Measurements from ENCODE around the gene OR5K4. TPM values are rescaled to one million over a fixed set of nuclear protein-coding genes. Genes with fewer than 3 reads are reported as not detected.

The OR5K4 gene
- total and polyA plus RNA-seq, 10 of the 15 experiments (the other 5 are each of a cell fraction or from before 2014, with no cell fraction given), result 2.1 TPM; not detected in 9

- no peak for TF ChIP-seq USF2 (IDR thresholded peaks at IDR 0.05; ENCODE audit: borderline replicate concordance, low read depth, low read length)
Observed at GRCh38 chr3:98326945-98327344, 26.7 kb upstream of the OR5K4 start (continued).

GRCh38 chr3:98328933-98329332 is 24.7 kb upstream of the OR5K4 start:
- no TSS peak for BruUV-seq (replicated peaks)
- no peak for ATAC-seq
- Histone ChIP-seq H2AFZ (ENCODE audit: control insufficient read depth, low read depth, low read length) (no peak overlapping the region; the same call in 1 of the 2 replicates), H3K27ac (ENCODE audit: control insufficient read depth, insufficient read depth) (no peak overlapping the region), H3K4me1 (ENCODE audit: control insufficient read depth, insufficient read depth, low read length) (peaks cover 5% of the 10 kb centered on the region), H3K4me3 (no peak overlapping the region), H3K4me2 (ENCODE audit: control insufficient read depth, insufficient read depth) (no peak overlapping the region), H4K20me1 (ENCODE audit: control insufficient read depth, insufficient read depth) (no peaks in the 10 kb centered on the region), H3K79me2 (ENCODE audit: control insufficient read depth, insufficient read depth, low read length) (no peaks in the 10 kb centered on the region), H3K36me3 (ENCODE audit: control insufficient read depth in 2 of 2, insufficient read depth in 2 of 2, low read length in 1 of 2) (no peaks in the 10 kb centered on the region), H3K27me3 (replicated peaks in 1 of 2; ENCODE audit: control insufficient read depth in 2 of 2, insufficient read depth in 2 of 2, low read length in 1 of 2) (no peaks in the 10 kb centered on the region), H3K9me3 (replicated peaks; ENCODE audit: control insufficient read depth, insufficient read depth, low read length) (no peaks in the 10 kb centered on the region), H3K9ac (ENCODE audit: control insufficient read depth, insufficient read depth, low read length) (no peak overlapping the region)
- no peak for DNase-seq (ENCODE audit: low read depth, low spot score)
- ChIA-PET POLR2A (no interaction called here), SMC1A (ENCODE audit: uncharacterized antibody, unreplicated experiment) (interaction anchor here (0.8 to 5.7 kb wide), 28 partner anchors 14 to 291 kb away, joined by 3 to 41 read pairs (median 4); no protein-coding TSS in a partner anchor), RAD21 (ENCODE audit: unreplicated experiment) (interaction anchor here (1.1 to 3.8 kb wide), 6 partner anchors 14 to 296 kb away, joined by 3 to 28 read pairs (median 6); no protein-coding TSS in a partner anchor), CTCF (interaction anchor here (0.6 to 4.0 kb wide), 31 partner anchors 9 to 565 kb away, joined by 3 to 112 read pairs (median 4); partner anchors contain the start of genes ARL6 and CLDND1)
- no peak for FAIRE-seq
- 51% methylated on average over 5 of the region's 5 CpGs for WGBS (ENCODE audit: insufficient coverage, insufficient replicate concordance, low lambda C conversion rate, missing lambda C conversion rate)
- intact Hi-C loops (cut with micrococcal nuclease; ENCODE audit: unreplicated experiment), result loop anchor here (1.0 to 5.0 kb wide), 3 partner anchors 97 to 290 kb away; no protein-coding TSS in a partner anchor
- in situ Hi-C loops (cut with MboI), result loop anchor here (5.0 to 25.0 kb wide), 3 partner anchors 142 to 483 kb away; no protein-coding TSS in a partner anchor
- TF ChIP-seq SMAD5 (IDR thresholded peaks at IDR 0.05; ENCODE audit: low read depth) (no peak), RFX5 (IDR thresholded peaks at IDR 0.05; ENCODE audit: low read depth, low read length) (no peak), USF2 (IDR thresholded peaks at IDR 0.05; ENCODE audit: borderline replicate concordance, low read depth, low read length) (no peak), EGR1 (IDR thresholded peaks at IDR 0.05; ENCODE audit: borderline replicate concordance in 1 of 2, low read depth in 2 of 2, low read length in 2 of 2) (no peak), SPI1 (IDR thresholded peaks at IDR 0.05; ENCODE audit: borderline replicate concordance, insufficient read depth, low read depth, low read length) (no peak), FOXM1 (IDR thresholded peaks at IDR 0.05; ENCODE audit: low read depth, low read length) (no peak), MEF2B (IDR thresholded peaks at IDR 0.05; ENCODE audit: partially characterized antibody, poor library complexity, severe bottlenecking) (no peak), NBN (IDR thresholded peaks at IDR 0.05) (no peak), EZH2 (IDR thresholded peaks at IDR 0.05; ENCODE audit: borderline replicate concordance, control insufficient read depth, low read depth, low read length) (no peak), FOS (IDR thresholded peaks at IDR 0.05; ENCODE audit: borderline replicate concordance, extremely low read depth, insufficient read length) (no peak), NFYB (IDR thresholded peaks at IDR 0.05; ENCODE audit: insufficient read depth, low read depth, low read length) (no peak), POLR2AphosphoS2 (IDR thresholded peaks at IDR 0.05; ENCODE audit: low read depth, low read length) (no peak), ZZZ3 (IDR thresholded peaks at IDR 0.05; ENCODE audit: control insufficient read depth, insufficient read length, low read depth) (no peak), SKIL (IDR thresholded peaks at IDR 0.05; ENCODE audit: low read depth, poor library complexity, severe bottlenecking) (no peak), ASH2L (IDR thresholded peaks at IDR 0.05; ENCODE audit: borderline replicate concordance, low read depth) (no peak)

Measured in GM12878 (cell line).